NCI-H187 treated with DMSO at 0.1 percent for 48 hours (cell line): ENCODE results near the gene ABHD6.
"Not testable (repeated sequence)": the region's sequence is repeated elsewhere in the genome, so short reads cannot be mapped to it uniquely, and the experiment has no call there.

Experiments used
- DNase-seq: peaks from one replicate; lab custom pipeline; 2025; lab: John Stamatoyannopoulos, UW

Gene ABHD6

GRCh38 chr3:58242860-58243259 is 5.3 kb downstream of the ABHD6 start:
- not testable (repeated sequence) for DNase-seq

- no peak for DNase-seq
Observed at GRCh38 chr3:58243976-58244585, 6.5 kb downstream of the ABHD6 start.

GRCh38 chr3:58246148-58247047 is 8.8 kb downstream of the ABHD6 start:
- DNase-seq = no peak

GRCh38 chr3:58249358-58250092 is 11.9 kb downstream of the ABHD6 start:
- no peak for DNase-seq

- DNase-seq = no peak
Observed at GRCh38 chr3:58250093-58250707, 12.6 kb downstream of the ABHD6 start.

GRCh38 chr3:58251631-58252035 is 14.0 kb downstream of the ABHD6 start:
- DNase-seq = no peak

- DNase-seq = no peak
Observed at GRCh38 chr3:58254144-58254543, 16.6 kb downstream of the ABHD6 start.

- no peak for DNase-seq
Observed at GRCh38 chr3:58256061-58256460, 18.5 kb downstream of the ABHD6 start.

GRCh38 chr3:58256511-58256910 is 18.9 kb downstream of the ABHD6 start:
- DNase-seq = no peak

GRCh38 chr3:58258392-58259055 is 20.9 kb downstream of the ABHD6 start:
- no peak for DNase-seq

- DNase-seq = no peak
Observed at GRCh38 chr3:58260261-58260731, 22.7 kb downstream of the ABHD6 start.

GRCh38 chr3:58260733-58261132 is 23.1 kb downstream of the ABHD6 start:
- DNase-seq = no peak

- no peak for DNase-seq
Observed at GRCh38 chr3:58261954-58262666, 24.5 kb downstream of the ABHD6 start.

- no peak for DNase-seq
Observed at GRCh38 chr3:58266577-58266976, 29.0 kb downstream of the ABHD6 start.

- not testable (repeated sequence) for DNase-seq
Observed at GRCh38 chr3:58267543-58267942, 30.0 kb downstream of the ABHD6 start.

- no peak for DNase-seq
Observed at GRCh38 chr3:58269356-58269755, 31.8 kb downstream of the ABHD6 start.

GRCh38 chr3:58270485-58270884 is 32.9 kb downstream of the ABHD6 start:
- DNase-seq = no peak

- no peak for DNase-seq
Observed at GRCh38 chr3:58271901-58272501, 34.4 kb downstream of the ABHD6 start.

GRCh38 chr3:58272891-58273290 is 35.3 kb downstream of the ABHD6 start:
- no peak for DNase-seq

GRCh38 chr3:58273362-58273761 is 35.8 kb downstream of the ABHD6 start:
- not testable (repeated sequence) for DNase-seq
